ENCODE data around the gene ATG4D.
"Not testable (repeated sequence)": the region's sequence is repeated elsewhere in the genome, so short reads cannot be mapped to it uniquely, and the experiment has no call there.

ATG4D gene

GRCh38 chr19:10553087-10553667 is 9.5 kb downstream of the ATG4D start:
- DNase-seq: no peak

- DNase-seq: no peak
These were observed 10.3 kb downstream of the ATG4D start for GRCh38 chr19:10553943-10554381.

- DNase-seq: no peak
These were observed 11.3 kb downstream of the ATG4D start for GRCh38 chr19:10554760-10555609.

- DNase-seq: no peak
These were observed 11.9 kb downstream of the ATG4D start for GRCh38 chr19:10555610-10555973.

GRCh38 chr19:10557603-10558197 is 14.0 kb downstream of the ATG4D start:
- no peak for DNase-seq

GRCh38 chr19:10560154-10560553 is 16.4 kb downstream of the ATG4D start:
- DNase-seq: no peak

GRCh38 chr19:10562609-10563008 is 18.9 kb downstream of the ATG4D start:
- DNase-seq: no peak

- DNase-seq: peak; percentile 74
These were observed 21.4 kb downstream of the ATG4D start for GRCh38 chr19:10565028-10565566.

- DNase-seq: peak; percentile 99
These were observed 22.1 kb downstream of the ATG4D start, which contains the start of gene KRI1 for GRCh38 chr19:10565567-10566407. Gene KRI1 (minus strand): TSS chr19:10566010. CDS start chr19:10565999, 11 bp downstream.

GRCh38 chr19:10566408-10566657 is 22.6 kb downstream of the ATG4D start:
- DNase-seq: no peak

GRCh38 chr19:10566658-10567410 is 23.1 kb downstream of the ATG4D start:
- DNase-seq: peak; percentile 39

GRCh38 chr19:10567656-10568055 is 24.0 kb downstream of the ATG4D start:
- no peak for DNase-seq

GRCh38 chr19:10568062-10568825 is 24.5 kb downstream of the ATG4D start:
- peak; percentile 51 for DNase-seq

- peak; percentile 100 for DNase-seq
These were observed 25.3 kb downstream of the ATG4D start, which contains the start of gene CDKN2D for GRCh38 chr19:10568826-10569651. Gene CDKN2D (minus strand): TSS chr19:10568979. CDS start chr19:10568653, 326 bp downstream.

GRCh38 chr19:10573793-10574192 is 30.1 kb downstream of the ATG4D start:
- not testable (repeated sequence) for DNase-seq

GRCh38 chr19:10574462-10574861 is 30.8 kb downstream of the ATG4D start:
- DNase-seq: no peak

GRCh38 chr19:10575011-10575716 is 31.5 kb downstream of the ATG4D start:
- DNase-seq: no peak

- DNase-seq: no peak
These were observed 34.2 kb downstream of the ATG4D start for GRCh38 chr19:10577951-10578350.

- DNase-seq: peak; percentile 97
These were observed 37.4 kb downstream of the ATG4D start for GRCh38 chr19:10580979-10581631.

Measured in eye (tissue), 1 donor.